Panc1 (cell line): ENCODE data around the gene MEGF6. TPM values are rescaled to one million over a fixed set of nuclear protein-coding genes. Genes with fewer than 3 reads are reported as not detected.

Source experiments
- ATAC-seq: fragments of 200-7000 bp; cut with Tn5 transposase; 2 replicates; pipeline ENCODE4 v1.9.1; 2020; ENCODE audit warnings: mild to moderate bottlenecking, moderate library complexity
- BruUV-seq: library from RNA; stranded (reverse); fragments of 400-500 nt; replicated peaks from 2 replicates; lab custom pipeline; 2021; lab: Mats Ljungman, UMichigan
- CTCF ChIA-PET: fragments of 300-600 bp; sonication (Branson Sonifier 250); formaldehyde crosslinking; loops from one replicate; lab custom pipeline; 2022; ENCODE audit warnings: antibody characterized with exemption; lab: Charles Lee
- POLR2A ChIA-PET: fragments of 300-600 bp; sonication (Branson Sonifier 250); formaldehyde crosslinking; loops from one replicate; lab custom pipeline; 2022; ENCODE audit warnings: antibody characterized with exemption; lab: Charles Lee
- DNase-seq: peaks from one replicate; pipeline ENCODE4 v3.0.0-alpha.2; 2010; ENCODE audit warnings: low read depth, low spot score
- H3K27ac ChIP-seq: 2 replicates; pipeline ENCODE4 v1.5.1; 2011; ENCODE audit warnings: mild to moderate bottlenecking, low read length, inconsistent platforms
- H3K27me3 ChIP-seq: fragments of 200-500 bp; sonication (Bioruptor generic); 2 replicates; pipeline ENCODE4 v1.6.0; 2014; ENCODE audit warnings: low read length, inconsistent platforms; ENCODE audit not compliant: control insufficient read depth, insufficient read depth
- H3K36me3 ChIP-seq: fragments of 200-500 bp; sonication (Bioruptor generic); 2 replicates; pipeline ENCODE4 v1.5.1; 2014; ENCODE audit warnings: inconsistent platforms, mild to moderate bottlenecking, low read length, moderate library complexity; ENCODE audit not compliant: control insufficient read depth, insufficient read depth
- H3K4me1 ChIP-seq: 2 replicates; pipeline ENCODE4 v1.5.1; 2011; ENCODE audit warnings: inconsistent platforms, mild to moderate bottlenecking, low read length, moderate library complexity; ENCODE audit not compliant: control insufficient read depth, insufficient read depth
- H3K4me3 ChIP-seq, 2 experiments: 2 replicates each; pipeline ENCODE4 v1.5.1; 2011 to 2012; ENCODE audit warnings: low read depth in 2 of 2, low read length in 2 of 2, mild to moderate bottlenecking in 2 of 2, inconsistent platforms in 1 of 2, moderate library complexity in 1 of 2
- H3K9me3 ChIP-seq: fragments of 200-500 bp; sonication (Bioruptor generic); 2 replicates; pipeline ENCODE4 v1.5.1; 2014; ENCODE audit warnings: low read depth, mild to moderate bottlenecking, inconsistent platforms, low read length, moderate library complexity; ENCODE audit not compliant: control insufficient read depth, insufficient read depth
- POLR2AphosphoS5 ChIP-seq: IDR thresholded peaks from 2 replicates; pipeline ENCODE4 v1.6.1; 2012; ENCODE audit warnings: mild to moderate bottlenecking, low read depth, low read length, moderate library complexity
- SIN3A ChIP-seq: IDR thresholded peaks from 2 replicates; pipeline ENCODE4 v1.6.1; 2012; ENCODE audit warnings: low read depth, mild to moderate bottlenecking, low read length, moderate library complexity, borderline replicate concordance; ENCODE audit not compliant: insufficient read depth
- TCF7L2 ChIP-seq: IDR thresholded peaks from 2 replicates; pipeline ENCODE4 v1.6.1; 2011; ENCODE audit warnings: mild to moderate bottlenecking, low read depth, low read length, inconsistent platforms
- in situ Hi-C: cut with HindIII; loops from 2 replicates; pipeline ENCODE4 v1.10.0; 2016; ENCODE audit warnings: low sequenced_read_pairs, low pct_unique_long_range_greater_than_20kb
- intact Hi-C: fragments of 100-400 bp; cut with micrococcal nuclease; formaldehyde crosslinking; loops from one replicate; pipeline ENCODE4 v1.10.0; 2022; ENCODE audit not compliant: unreplicated experiment
- total RNA-seq: library from RNA; stranded (reverse); gene quantifications from one replicate; pipeline ENCODE4 v1.2.1, GENCODE V29; 2021; ENCODE audit not compliant: unreplicated experiment
- TF ChIP-seq, protein P1 (sequence below), 2 experiments: IDR thresholded peaks; 2 replicates each; pipeline ENCODE4 v1.6.1; 2011 to 2012; ENCODE audit warnings: low read depth in 2 of 2, control low read depth in 1 of 2, low read length in 1 of 2, mild to moderate bottlenecking in 1 of 2, moderate library complexity in 1 of 2; ENCODE audit not compliant: insufficient read depth in 1 of 2
- TF ChIP-seq, protein P2 (sequence below): fragments of 450-650 bp; IDR thresholded peaks from 2 replicates; pipeline ENCODE4 v1.5.1; 2017; ENCODE audit warnings: mild to moderate bottlenecking

The MEGF6 gene
- total RNA-seq, 1 experiment from 2014 or later: 32.6 TPM

DNA sequence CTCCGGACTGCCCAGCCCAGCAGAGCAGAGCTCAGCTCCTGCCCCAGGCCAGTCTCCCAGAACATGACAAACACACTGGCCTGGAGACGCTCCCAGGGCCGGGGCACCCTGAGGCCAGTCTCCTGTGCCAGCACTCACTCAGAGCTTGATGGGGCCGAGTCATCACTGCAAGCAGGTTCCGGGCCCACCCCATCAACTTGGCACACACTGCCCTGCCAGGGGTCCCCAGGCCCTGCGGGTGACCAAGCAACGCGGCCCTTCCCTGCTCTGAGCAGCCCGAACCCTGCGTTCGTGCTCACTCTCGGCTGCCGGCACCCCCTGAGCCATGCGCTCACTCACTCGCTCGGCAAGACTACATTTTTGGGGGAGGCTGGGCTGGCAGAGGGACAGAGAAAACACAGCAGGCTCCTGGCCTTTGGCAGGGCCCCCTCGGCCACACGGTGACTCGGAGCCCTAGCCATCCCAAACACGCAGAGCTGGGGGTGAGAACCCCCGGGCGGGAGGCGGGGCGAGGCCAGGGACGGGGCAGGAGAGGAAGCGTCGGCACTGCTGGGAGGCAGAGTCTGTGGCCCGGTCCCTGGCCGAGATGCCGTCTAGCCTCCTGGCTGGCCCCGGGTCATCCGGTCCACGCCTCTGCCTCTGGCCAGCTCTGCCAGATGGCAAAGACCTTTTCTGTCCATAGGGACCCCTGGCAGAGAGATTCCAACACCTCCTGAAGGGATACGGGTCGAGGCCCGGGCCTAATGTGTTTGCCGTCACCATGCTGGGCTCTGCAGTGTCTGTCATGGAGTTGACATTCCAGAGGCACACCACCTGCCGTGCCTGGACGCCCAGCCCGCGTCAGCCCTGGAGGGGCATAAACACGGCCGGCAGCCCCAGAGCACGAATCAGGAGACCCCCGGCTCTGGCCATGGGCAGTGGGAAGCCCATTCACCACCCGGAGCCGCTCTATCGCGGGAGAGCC is 68.0 kb downstream of the MEGF6 start:
- intact Hi-C loops: no loop called here
- Histone ChIP-seq H3K36me3 (no peaks in the 10 kb centered on the region), H3K4me1 (peaks cover 53% of the 10 kb centered on the region), H3K27me3 (no peaks in the 10 kb centered on the region), H3K9me3 (no peaks in the 10 kb centered on the region), H3K27ac (peak overlapping the region; percentile 75), H3K4me3 (peak overlapping the region in 1 of 2 experiments; percentile 13; a peak in 1 of 4 replicates)
- in situ Hi-C loops: no loop called here
- ChIA-PET POLR2A (interaction anchor here (0.6 kb wide), 1 partner anchor 12 kb away, joined by 3 read pairs; no protein-coding TSS in a partner anchor), CTCF (no interaction called here)
- ATAC-seq (peak; percentile 79), DNase-seq (no peak)
- BruUV-seq: no TSS peak
- TF ChIP-seq TCF7L2: no peak
- TF ChIP-seq, protein P1, sequence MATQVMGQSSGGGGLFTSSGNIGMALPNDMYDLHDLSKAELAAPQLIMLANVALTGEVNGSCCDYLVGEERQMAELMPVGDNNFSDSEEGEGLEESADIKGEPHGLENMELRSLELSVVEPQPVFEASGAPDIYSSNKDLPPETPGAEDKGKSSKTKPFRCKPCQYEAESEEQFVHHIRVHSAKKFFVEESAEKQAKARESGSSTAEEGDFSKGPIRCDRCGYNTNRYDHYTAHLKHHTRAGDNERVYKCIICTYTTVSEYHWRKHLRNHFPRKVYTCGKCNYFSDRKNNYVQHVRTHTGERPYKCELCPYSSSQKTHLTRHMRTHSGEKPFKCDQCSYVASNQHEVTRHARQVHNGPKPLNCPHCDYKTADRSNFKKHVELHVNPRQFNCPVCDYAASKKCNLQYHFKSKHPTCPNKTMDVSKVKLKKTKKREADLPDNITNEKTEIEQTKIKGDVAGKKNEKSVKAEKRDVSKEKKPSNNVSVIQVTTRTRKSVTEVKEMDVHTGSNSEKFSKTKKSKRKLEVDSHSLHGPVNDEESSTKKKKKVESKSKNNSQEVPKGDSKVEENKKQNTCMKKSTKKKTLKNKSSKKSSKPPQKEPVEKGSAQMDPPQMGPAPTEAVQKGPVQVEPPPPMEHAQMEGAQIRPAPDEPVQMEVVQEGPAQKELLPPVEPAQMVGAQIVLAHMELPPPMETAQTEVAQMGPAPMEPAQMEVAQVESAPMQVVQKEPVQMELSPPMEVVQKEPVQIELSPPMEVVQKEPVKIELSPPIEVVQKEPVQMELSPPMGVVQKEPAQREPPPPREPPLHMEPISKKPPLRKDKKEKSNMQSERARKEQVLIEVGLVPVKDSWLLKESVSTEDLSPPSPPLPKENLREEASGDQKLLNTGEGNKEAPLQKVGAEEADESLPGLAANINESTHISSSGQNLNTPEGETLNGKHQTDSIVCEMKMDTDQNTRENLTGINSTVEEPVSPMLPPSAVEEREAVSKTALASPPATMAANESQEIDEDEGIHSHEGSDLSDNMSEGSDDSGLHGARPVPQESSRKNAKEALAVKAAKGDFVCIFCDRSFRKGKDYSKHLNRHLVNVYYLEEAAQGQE (IDR thresholded peaks at IDR 0.05; ENCODE audit: insufficient read depth in 1 of 2, low read depth in 2 of 2, low read length in 1 of 2): no peak
- peak; percentile 46; the same call in 1 of the 2 replicates for TF ChIP-seq POLR2AphosphoS5
- TF ChIP-seq, protein P2, sequence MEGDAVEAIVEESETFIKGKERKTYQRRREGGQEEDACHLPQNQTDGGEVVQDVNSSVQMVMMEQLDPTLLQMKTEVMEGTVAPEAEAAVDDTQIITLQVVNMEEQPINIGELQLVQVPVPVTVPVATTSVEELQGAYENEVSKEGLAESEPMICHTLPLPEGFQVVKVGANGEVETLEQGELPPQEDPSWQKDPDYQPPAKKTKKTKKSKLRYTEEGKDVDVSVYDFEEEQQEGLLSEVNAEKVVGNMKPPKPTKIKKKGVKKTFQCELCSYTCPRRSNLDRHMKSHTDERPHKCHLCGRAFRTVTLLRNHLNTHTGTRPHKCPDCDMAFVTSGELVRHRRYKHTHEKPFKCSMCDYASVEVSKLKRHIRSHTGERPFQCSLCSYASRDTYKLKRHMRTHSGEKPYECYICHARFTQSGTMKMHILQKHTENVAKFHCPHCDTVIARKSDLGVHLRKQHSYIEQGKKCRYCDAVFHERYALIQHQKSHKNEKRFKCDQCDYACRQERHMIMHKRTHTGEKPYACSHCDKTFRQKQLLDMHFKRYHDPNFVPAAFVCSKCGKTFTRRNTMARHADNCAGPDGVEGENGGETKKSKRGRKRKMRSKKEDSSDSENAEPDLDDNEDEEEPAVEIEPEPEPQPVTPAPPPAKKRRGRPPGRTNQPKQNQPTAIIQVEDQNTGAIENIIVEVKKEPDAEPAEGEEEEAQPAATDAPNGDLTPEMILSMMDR: no peak
- TF ChIP-seq SIN3A: no peak

DNA sequence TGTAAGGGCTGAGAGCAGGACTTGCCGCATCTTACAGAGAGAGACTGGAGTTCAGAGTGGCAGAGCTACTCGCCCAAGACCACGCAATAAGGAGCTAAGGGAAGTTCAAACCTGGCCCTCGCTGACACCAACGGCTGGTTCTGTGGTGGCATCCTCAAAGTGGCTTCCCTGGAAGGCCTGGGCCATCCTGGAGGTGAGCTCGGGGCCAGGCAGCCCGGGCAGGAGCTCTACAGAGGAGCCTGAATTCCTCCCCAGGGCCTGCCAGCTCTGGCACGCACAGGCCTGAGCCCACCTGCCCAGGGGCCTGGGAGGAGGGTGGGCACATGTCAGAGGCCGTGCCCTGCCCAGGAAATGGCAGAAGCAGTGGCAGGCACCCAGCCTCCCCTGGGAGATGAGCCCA is 68.6 kb downstream of the MEGF6 start:
- intact Hi-C loops (no loop called here), in situ Hi-C loops (no loop called here)
- H3K4me1 ChIP-seq: peaks cover 46% of the 10 kb centered on the region
- DNase-seq: no peak
- H3K36me3 ChIP-seq: no peaks in the 10 kb centered on the region
- TF ChIP-seq POLR2AphosphoS5 (no peak), SIN3A (no peak), TCF7L2 (no peak)
- TF ChIP-seq, protein P1 (IDR thresholded peaks at IDR 0.05; ENCODE audit: insufficient read depth in 1 of 2, low read depth in 2 of 2, low read length in 1 of 2): no peak
- TF ChIP-seq, protein P2: no peak
- BruUV-seq: no TSS peak
- no peaks in the 10 kb centered on the region for H3K9me3 ChIP-seq
- ChIA-PET CTCF (no interaction called here), POLR2A (interaction anchor here (0.6 kb wide), 1 partner anchor 12 kb away, joined by 3 read pairs; no protein-coding TSS in a partner anchor)
- no peaks in the 10 kb centered on the region for H3K27me3 ChIP-seq
- H3K27ac ChIP-seq: peak overlapping the region; percentile 75
- no peak overlapping the region for H3K4me3 ChIP-seq
- peak; percentile 19 for ATAC-seq
